ENCODE results near the gene PFN3.

PFN3 gene, protein sequence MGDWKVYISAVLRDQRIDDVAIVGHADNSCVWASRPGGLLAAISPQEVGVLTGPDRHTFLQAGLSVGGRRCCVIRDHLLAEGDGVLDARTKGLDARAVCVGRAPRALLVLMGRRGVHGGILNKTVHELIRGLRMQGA

DNA sequence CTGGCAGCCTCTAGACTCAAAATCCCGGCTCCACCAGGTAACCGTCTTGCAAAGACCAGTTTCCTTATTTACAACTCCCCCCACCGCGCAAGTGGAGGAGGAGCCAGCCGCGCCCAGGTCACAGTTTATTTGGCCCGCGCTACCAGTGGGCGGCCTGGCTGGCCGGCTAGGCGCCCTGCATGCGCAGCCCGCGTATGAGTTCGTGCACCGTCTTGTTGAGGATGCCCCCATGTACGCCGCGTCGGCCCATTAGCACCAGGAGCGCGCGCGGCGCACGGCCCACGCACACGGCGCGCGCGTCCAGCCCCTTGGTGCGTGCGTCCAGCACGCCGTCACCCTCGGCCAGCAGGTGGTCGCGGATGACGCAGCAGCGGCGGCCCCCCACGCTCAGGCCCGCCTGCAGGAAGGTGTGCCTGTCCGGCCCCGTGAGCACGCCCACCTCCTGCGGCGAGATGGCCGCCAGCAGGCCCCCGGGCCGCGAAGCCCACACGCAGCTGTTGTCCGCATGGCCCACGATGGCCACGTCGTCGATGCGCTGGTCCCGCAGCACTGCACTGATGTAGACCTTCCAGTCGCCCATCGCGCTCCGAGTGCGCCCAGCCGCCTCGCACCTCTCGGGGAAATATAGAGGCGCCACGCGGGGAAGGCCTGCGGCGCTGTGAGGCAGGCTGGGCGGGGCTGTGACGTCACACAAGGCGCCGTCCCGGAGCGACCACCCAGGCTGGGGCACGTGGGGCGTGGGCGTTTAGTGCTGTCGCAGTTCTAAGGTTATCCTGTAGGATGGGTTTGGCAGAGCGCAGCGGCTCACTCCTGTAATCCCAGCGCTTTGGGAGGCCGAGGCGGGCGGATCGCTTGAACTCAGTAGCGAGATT is at the start of gene PFN3:
TSS of gene PFN3 (minus strand) at position 665 of the 872 bp plus-strand sequence. CDS start at position 580, 85 bp downstream.
- Histone ChIP-seq H3K9ac (ENCODE audit: low read length in 2 of 2) (no peak within 1 kb of the TSS), H3K36me3 (ENCODE audit: control insufficient read depth in 2 of 2, insufficient read depth in 2 of 2, low read length in 2 of 2) (no peaks in the 10 kb centered on the region), H3K4me1 (ENCODE audit: control insufficient read depth, insufficient read depth, low read length) (peaks cover 42% of the 10 kb centered on the region), H3K27me3 (ENCODE audit: control insufficient read depth in 1 of 2, insufficient read depth in 2 of 2, low read length in 2 of 2) (peaks cover 67 to 89% of the 10 kb centered on the region in 2 donors), H3K9me3 (ENCODE audit: control insufficient read depth in 2 of 2, low read length in 2 of 2) (no peaks in the 10 kb centered on the region), H3K4me3 (ENCODE audit: low read length in 2 of 2) (no peak within 1 kb of the TSS), H3K27ac (ENCODE audit: low read length) (no peak within 1 kb of the TSS)

DNA sequence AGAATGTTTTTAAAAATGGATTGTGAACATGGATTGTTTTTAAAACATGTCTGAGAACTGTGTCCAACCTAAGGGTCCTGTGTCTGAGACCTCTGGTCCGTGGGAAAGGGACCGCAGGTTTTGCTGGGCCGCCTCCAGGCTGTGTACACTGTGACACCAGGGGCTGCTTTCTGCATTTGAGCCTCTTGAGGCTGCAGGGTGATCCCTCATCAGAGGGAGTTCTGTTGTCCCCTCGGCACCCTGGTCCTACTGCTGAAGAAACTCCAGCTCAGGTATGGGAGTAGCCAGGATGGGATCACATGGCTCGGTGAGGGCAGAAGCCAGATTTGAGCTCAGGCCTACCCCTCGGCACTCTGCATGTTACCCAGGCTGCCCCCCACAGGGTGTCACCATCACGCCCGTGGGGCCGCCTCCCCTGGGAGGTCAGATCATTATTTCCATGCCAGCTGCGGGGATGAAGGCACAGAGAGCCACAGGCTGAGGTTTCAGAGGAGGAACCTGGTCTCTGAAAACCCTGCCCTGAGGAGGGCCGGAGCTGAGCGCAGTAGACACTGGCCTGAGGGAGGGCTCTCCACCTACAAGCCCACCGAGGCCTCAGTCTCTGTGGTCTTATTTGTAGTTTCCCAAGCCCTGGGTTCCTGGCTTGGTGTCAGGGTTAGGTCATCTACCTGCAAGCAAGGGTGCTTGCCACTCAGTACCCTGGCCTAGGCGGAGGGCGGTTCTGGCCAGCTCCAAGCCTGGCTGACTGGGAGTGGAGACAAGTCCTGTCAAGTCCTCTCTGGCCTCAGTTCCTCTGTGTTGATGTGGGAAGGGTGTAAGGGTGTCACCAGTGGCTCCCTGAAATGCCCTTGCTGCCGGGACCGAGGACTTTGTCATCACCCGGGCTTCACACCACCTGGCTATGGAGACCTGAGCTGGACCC is 48.9 kb upstream of the PFN3 start:
- no peak overlapping the region for H3K27ac ChIP-seq (ENCODE audit: low read length)

DNA sequence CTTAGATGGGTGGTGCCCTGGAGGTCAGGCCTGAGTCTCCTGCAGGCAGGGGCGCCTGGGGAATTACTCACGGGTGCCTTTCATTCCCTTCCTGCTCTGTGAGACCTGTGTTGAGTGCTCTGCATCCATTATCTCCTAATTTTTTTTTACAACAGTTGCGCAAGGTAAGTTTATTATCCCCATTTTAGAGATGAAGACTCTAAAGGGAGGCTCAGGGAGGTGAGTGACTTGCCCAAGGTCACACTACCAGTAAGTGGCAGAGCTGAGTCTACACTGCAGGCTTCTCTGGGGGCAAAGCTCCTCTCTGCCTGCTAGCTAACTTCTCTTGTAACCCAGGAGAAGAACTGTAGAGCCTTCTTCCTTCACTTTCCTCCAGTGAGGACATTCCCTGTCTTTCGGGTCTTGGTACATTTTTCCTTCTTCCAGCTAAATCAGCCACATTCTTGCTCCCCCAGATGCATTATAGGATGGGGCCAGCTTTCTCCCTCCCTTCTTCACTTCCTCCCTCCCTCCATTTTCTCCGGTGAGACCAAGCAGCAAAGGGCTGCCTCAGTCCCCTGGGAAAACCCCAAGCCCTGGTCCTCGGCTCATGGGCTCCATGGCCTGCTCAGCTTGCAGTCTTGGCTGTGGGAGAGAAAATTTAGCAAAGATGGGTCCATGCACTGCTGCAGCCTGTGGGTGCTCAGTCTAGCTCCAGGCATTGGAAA is 47.9 kb upstream of the PFN3 start:
- H3K4me1 ChIP-seq (ENCODE audit: control insufficient read depth, insufficient read depth, low read length), result peaks cover 22% of the 10 kb centered on the region
- no peak overlapping the region for H3K27ac ChIP-seq (ENCODE audit: low read length)
- H3K27me3 ChIP-seq (ENCODE audit: control insufficient read depth in 1 of 2, insufficient read depth in 2 of 2, low read length in 2 of 2), result peaks cover 12 to 31% of the 10 kb centered on the region in 2 donors
- H3K36me3 ChIP-seq (ENCODE audit: control insufficient read depth in 2 of 2, insufficient read depth in 2 of 2, low read length in 2 of 2), result no peaks in the 10 kb centered on the region
- no peaks in the 10 kb centered on the region for H3K9me3 ChIP-seq (ENCODE audit: control insufficient read depth in 2 of 2, low read length in 2 of 2)
- H3K9ac ChIP-seq (ENCODE audit: low read length in 2 of 2), result no peak overlapping the region
- no peak overlapping the region for H3K4me3 ChIP-seq (ENCODE audit: low read length in 2 of 2)

More for the DNA sequence above, 48.9 kb upstream of the PFN3 start:
- Histone ChIP-seq H3K36me3 (ENCODE audit: control insufficient read depth in 2 of 2, insufficient read depth in 2 of 2, low read length in 2 of 2) (no peaks in the 10 kb centered on the region), H3K27me3 (ENCODE audit: control insufficient read depth in 1 of 2, insufficient read depth in 2 of 2, low read length in 2 of 2) (peaks cover 12 to 35% of the 10 kb centered on the region in 2 donors), H3K9me3 (ENCODE audit: control insufficient read depth in 2 of 2, low read length in 2 of 2) (no peaks in the 10 kb centered on the region), H3K4me1 (ENCODE audit: control insufficient read depth, insufficient read depth, low read length) (peaks cover 31% of the 10 kb centered on the region), H3K9ac (ENCODE audit: low read length in 2 of 2) (no peak overlapping the region), H3K4me3 (ENCODE audit: low read length in 2 of 2) (no peak overlapping the region)

DNA sequence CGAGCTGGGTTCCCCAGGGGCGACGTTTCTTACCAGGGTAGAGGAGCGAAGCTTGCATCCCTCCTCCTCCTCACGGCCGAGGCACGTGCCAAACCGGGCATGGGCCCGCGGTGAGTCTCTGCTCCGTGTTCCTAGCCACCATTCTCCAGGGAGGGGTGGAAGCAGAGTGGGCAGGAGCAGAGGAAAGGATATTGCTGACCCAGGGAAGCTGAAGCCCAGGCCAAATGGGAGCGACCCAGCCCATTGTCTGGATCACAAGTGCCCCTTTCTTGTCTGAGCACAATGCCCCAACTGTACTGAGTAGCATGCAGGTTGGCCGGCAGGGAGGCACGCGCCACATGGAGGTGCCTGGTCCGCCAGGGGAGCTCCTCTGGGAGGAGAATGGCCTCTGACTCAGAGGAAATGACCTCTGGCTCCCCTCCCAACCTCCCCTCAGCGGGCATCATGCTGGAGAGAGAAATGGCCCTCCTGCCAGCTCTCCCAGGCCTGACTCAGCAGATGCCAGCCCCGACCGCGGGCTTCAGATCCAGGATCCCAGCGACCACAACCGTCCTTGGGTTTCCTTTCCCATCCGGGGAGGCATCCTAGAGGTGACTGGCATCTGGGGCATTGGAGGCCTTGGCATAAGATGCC is 47.3 kb upstream of the PFN3 start:
- Histone ChIP-seq H3K4me1 (ENCODE audit: control insufficient read depth, insufficient read depth, low read length) (peaks cover 21% of the 10 kb centered on the region), H3K9ac (ENCODE audit: low read length in 2 of 2) (no peak overlapping the region), H3K9me3 (ENCODE audit: control insufficient read depth in 2 of 2, low read length in 2 of 2) (no peaks in the 10 kb centered on the region), H3K36me3 (ENCODE audit: control insufficient read depth in 2 of 2, insufficient read depth in 2 of 2, low read length in 2 of 2) (no peaks in the 10 kb centered on the region), H3K4me3 (ENCODE audit: low read length in 2 of 2) (peak overlapping the region in 1 of 2 donors; percentile 29), H3K27me3 (ENCODE audit: control insufficient read depth in 1 of 2, insufficient read depth in 2 of 2, low read length in 2 of 2) (peaks cover 12 to 28% of the 10 kb centered on the region in 2 donors), H3K27ac (ENCODE audit: low read length) (no peak overlapping the region)

DNA sequence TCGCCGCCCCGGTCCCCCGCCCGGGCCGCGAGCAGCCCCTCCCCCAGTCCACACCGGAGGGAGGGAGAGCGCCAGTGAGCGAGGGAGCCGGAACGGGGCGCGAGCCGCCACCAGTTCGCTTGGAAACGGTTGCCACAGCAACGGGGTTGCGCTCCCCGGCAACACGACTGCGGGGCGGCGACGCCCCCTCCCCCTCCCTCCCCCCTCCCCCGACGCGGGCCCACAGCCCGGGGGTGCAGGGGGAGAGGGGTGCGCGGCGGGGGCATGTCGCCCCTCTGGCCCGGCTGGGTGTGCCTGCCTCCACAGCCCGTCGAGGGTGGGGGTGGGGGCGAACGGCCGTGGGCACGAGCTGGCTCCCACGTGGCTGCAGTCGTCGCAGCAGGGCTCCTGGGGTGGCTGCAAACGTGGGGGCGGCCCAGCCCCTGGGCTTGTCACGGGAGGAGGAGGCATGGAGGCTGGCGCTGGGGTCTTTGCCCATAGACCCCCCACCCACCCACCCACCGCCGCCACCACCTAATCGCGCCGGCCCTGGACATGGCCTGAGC is 46.7 kb upstream of the PFN3 start:
- H3K9ac ChIP-seq (ENCODE audit: low read length in 2 of 2), result no peak overlapping the region
- H3K36me3 ChIP-seq (ENCODE audit: control insufficient read depth in 2 of 2, insufficient read depth in 2 of 2, low read length in 2 of 2), result no peaks in the 10 kb centered on the region
- H3K27ac ChIP-seq (ENCODE audit: low read length), result no peak overlapping the region
- no peaks in the 10 kb centered on the region for H3K9me3 ChIP-seq (ENCODE audit: control insufficient read depth in 2 of 2, low read length in 2 of 2)
- peak overlapping the region; percentile 31 to 79 for H3K4me3 ChIP-seq (ENCODE audit: low read length in 2 of 2)
- peaks cover 21% of the 10 kb centered on the region for H3K4me1 ChIP-seq (ENCODE audit: control insufficient read depth, insufficient read depth, low read length)
- peaks cover 11 to 28% of the 10 kb centered on the region in 2 donors for H3K27me3 ChIP-seq (ENCODE audit: control insufficient read depth in 1 of 2, insufficient read depth in 2 of 2, low read length in 2 of 2)

- Histone ChIP-seq H3K4me3 (ENCODE audit: low read length in 2 of 2) (peak within 1 kb of the TSS; percentile 52 to 79), H3K36me3 (ENCODE audit: control insufficient read depth in 2 of 2, insufficient read depth in 2 of 2, low read length in 2 of 2) (no peaks in the 10 kb centered on the region), H3K4me1 (ENCODE audit: control insufficient read depth, insufficient read depth, low read length) (peaks cover 21% of the 10 kb centered on the region), H3K27ac (ENCODE audit: low read length) (no peak within 1 kb of the TSS), H3K9ac (ENCODE audit: low read length in 2 of 2) (no peak within 1 kb of the TSS), H3K27me3 (ENCODE audit: control insufficient read depth in 1 of 2, insufficient read depth in 2 of 2, low read length in 2 of 2) (peaks cover 10 to 28% of the 10 kb centered on the region in 2 donors), H3K9me3 (ENCODE audit: control insufficient read depth in 2 of 2, low read length in 2 of 2) (no peaks in the 10 kb centered on the region)
Measured at GRCh38 chr5:177446200-177447065, 46.0 kb upstream of the PFN3 start, which contains the start of gene PRR7. PRR7 (plus strand) TSS chr5:177446814; CDS start chr5:177455068, 8,254 bp downstream.

GRCh38 chr5:177445917-177446199 is 45.4 kb upstream of the PFN3 start:
- Histone ChIP-seq H3K4me3 (ENCODE audit: low read length in 2 of 2) (peak overlapping the region; percentile 52 to 79), H3K27me3 (ENCODE audit: control insufficient read depth in 1 of 2, insufficient read depth in 2 of 2, low read length in 2 of 2) (peaks cover 8 to 28% of the 10 kb centered on the region in 2 donors), H3K27ac (ENCODE audit: low read length) (no peak overlapping the region), H3K36me3 (ENCODE audit: control insufficient read depth in 2 of 2, insufficient read depth in 2 of 2, low read length in 2 of 2) (no peaks in the 10 kb centered on the region), H3K4me1 (ENCODE audit: control insufficient read depth, insufficient read depth, low read length) (peaks cover 21% of the 10 kb centered on the region), H3K9ac (ENCODE audit: low read length in 2 of 2) (no peak overlapping the region), H3K9me3 (ENCODE audit: control insufficient read depth in 2 of 2, low read length in 2 of 2) (no peaks in the 10 kb centered on the region)

DNA sequence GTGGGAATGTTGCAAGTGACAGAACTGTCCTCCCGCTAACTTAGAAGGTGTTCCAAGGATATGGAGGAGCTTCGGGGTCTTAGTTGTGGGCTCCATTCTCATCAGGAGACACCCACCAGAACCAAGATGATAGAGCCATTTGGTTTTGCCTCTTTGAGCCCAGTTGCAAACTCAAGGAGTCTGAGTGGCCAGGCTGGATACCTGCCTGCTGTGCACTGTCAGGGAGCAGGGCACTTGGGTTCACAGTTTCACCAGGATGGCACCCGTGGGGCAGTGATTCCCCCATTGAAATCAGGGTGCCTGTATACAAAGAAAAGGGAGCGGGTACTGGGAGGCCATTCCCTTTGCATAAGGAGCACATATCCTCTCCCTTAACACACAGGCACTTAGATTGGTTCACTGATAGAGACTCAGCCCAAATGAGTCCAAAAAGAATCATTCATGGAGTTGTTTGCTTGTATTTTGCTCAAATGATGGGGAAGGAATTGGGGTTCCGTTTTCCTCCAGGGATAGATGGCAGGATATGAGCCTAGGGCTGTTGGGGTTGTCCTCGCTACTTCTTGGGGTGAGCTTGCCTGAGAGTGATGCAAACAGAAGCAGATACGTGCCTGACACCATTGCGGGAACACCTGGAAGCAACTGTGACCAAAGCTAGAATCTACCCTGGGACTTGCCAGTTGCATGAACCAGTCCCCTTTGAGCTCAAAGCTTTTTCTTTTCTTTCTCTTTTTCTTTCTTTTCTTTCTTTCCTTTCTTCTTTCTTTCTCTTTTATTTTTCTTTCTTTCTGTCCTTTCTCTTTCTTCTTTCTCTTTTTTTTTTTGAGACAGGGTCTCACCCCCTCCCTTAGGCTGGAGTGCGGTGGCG is 44.8 kb upstream of the PFN3 start:
- Histone ChIP-seq H3K27me3 (ENCODE audit: control insufficient read depth in 1 of 2, insufficient read depth in 2 of 2, low read length in 2 of 2) (peaks cover 5 to 25% of the 10 kb centered on the region in 2 donors), H3K9me3 (ENCODE audit: control insufficient read depth in 2 of 2, low read length in 2 of 2) (no peaks in the 10 kb centered on the region), H3K36me3 (ENCODE audit: control insufficient read depth in 2 of 2, insufficient read depth in 2 of 2, low read length in 2 of 2) (no peaks in the 10 kb centered on the region), H3K4me3 (ENCODE audit: low read length in 2 of 2) (peak overlapping the region in 1 of 2 donors; percentile 15), H3K4me1 (ENCODE audit: control insufficient read depth, insufficient read depth, low read length) (peaks cover 21% of the 10 kb centered on the region), H3K27ac (ENCODE audit: low read length) (no peak overlapping the region), H3K9ac (ENCODE audit: low read length in 2 of 2) (no peak overlapping the region)
